Karpas-422 (cell line): ENCODE data around the gene MMP19. TPM values are rescaled to one million over a fixed set of nuclear protein-coding genes. Genes with fewer than 3 reads are reported as not detected.

Experiments used
- DNase-seq: peaks from one replicate; pipeline ENCODE4 v3.0.0-alpha.2; 2015
- H2AFZ ChIP-seq: fragments of 200-600 bp; sonication (generic); 2 replicates; pipeline ENCODE4 v1.6.1; 2014; ENCODE audit warnings: antibody characterized with exemption, low read length, mixed read lengths
- H3K27ac ChIP-seq: fragments of 200-600 bp; sonication (generic); 2 replicates; pipeline ENCODE4 v1.5.1; 2014; ENCODE audit warnings: mild to moderate bottlenecking, low read length, moderate library complexity
- H3K27me3 ChIP-seq: fragments of 200-600 bp; sonication (generic); 2 replicates; pipeline ENCODE4 v1.6.1; 2014; ENCODE audit warnings: low read length, mixed read lengths
- H3K36me3 ChIP-seq: fragments of 200-600 bp; sonication (generic); 2 replicates; pipeline ENCODE4 v1.6.1; 2014; ENCODE audit warnings: low read length, mixed read lengths; ENCODE audit not compliant: insufficient read depth
- H3K4me1 ChIP-seq: fragments of 200-600 bp; sonication (generic); 2 replicates; pipeline ENCODE4 v1.6.1; 2014; ENCODE audit warnings: mild to moderate bottlenecking, low read length, mixed read lengths
- H3K4me2 ChIP-seq: fragments of 200-600 bp; sonication (generic); 2 replicates; pipeline ENCODE4 v1.6.1; 2014; ENCODE audit warnings: low read length, low read depth, mild to moderate bottlenecking; ENCODE audit not compliant: poor library complexity, severe bottlenecking
- H3K4me3 ChIP-seq: fragments of 200-600 bp; sonication (generic); 2 replicates; pipeline ENCODE4 v1.5.1; 2014; ENCODE audit warnings: mild to moderate bottlenecking, antibody characterized with exemption, low read length, mixed read lengths
- H3K79me2 ChIP-seq: fragments of 200-600 bp; sonication (generic); 2 replicates; pipeline ENCODE4 v1.6.1; 2014; ENCODE audit warnings: mild to moderate bottlenecking, low read length, mixed read lengths
- H3K9ac ChIP-seq: fragments of 200-600 bp; sonication (generic); 2 replicates; pipeline ENCODE4 v1.6.0; 2014; ENCODE audit warnings: low read length
- H3K9me2 ChIP-seq: fragments of 200-600 bp; sonication (generic), shearing (Covaris generic); replicated peaks from 2 replicates; pipeline ENCODE4 v1.6.0; 2014; ENCODE audit warnings: mild to moderate bottlenecking, low read length, moderate library complexity; ENCODE audit not compliant: insufficient read depth
- H3K9me3 ChIP-seq: fragments of 300-700, 200-600 bp; sonication (generic); 2 replicates; pipeline ENCODE4 v1.6.1; 2014; ENCODE audit warnings: low read length, mixed read lengths
- H4K20me1 ChIP-seq: fragments of 200-600 bp; sonication (generic); 2 replicates; pipeline ENCODE4 v1.6.1; 2014; ENCODE audit warnings: mild to moderate bottlenecking, antibody characterized with exemption, low read length, low read depth; ENCODE audit not compliant: insufficient read depth
- total RNA-seq: library from RNA; depleted of rRNA; stranded (reverse); fragments of >200 nt; shearing (Covaris generic); gene quantifications from 2 replicates; pipeline ENCODE4 v1.2.3, GENCODE V29; 2014; ENCODE audit warnings: low replicate concordance

Gene MMP19
- total RNA-seq, 1 experiment from 2014 or later = 0.11 TPM

DNA sequence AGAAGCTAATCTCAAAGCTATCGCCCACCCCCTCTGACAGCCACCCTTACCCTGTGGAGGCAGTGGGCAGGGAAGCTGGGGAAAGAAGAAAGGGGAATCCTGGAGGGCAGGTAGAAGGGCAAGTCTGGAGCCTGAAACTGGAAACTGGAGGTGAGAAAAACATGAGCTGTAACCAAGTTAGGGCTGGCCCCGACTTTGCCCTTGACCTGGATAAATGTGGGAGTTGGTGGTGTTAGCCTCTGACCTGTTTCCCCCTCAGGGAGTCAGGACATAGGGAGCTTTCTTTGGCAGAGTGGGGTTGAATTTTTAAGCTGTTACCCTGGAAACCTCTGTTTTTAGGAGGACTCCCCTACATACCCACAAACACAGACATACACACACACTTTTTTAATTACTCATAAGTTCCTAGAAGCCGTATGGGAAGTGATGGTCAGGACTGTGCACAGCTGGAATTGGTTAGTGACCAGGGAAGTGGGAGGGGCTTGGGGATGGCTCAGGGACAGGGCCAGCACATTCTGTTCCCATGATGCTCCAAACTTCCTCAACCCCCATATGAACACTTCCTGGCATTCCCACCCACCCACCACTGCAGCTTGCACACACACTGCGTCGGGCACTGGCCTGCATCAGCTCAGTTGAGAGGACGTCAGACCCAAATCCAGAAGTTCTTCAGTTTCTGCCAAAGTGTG lies 5.0 kb upstream of the MMP19 start:
- H3K79me2 ChIP-seq = no peaks in the 10 kb centered on the region
- H3K4me1 ChIP-seq = no peaks in the 10 kb centered on the region; the same call in 1 of the 2 replicates
- H3K4me3 ChIP-seq = no peak overlapping the region
- H3K27me3 ChIP-seq = no peaks in the 10 kb centered on the region
- H3K9ac ChIP-seq = no peak overlapping the region
- no peak overlapping the region for H3K27ac ChIP-seq
- no peaks in the 10 kb centered on the region for H4K20me1 ChIP-seq
- H3K9me3 ChIP-seq = no peaks in the 10 kb centered on the region
- no peak overlapping the region for H3K4me2 ChIP-seq
- no peaks in the 10 kb centered on the region for H3K9me2 ChIP-seq
- DNase-seq = no peak
- no peaks in the 10 kb centered on the region for H3K36me3 ChIP-seq
- no peak overlapping the region for H2AFZ ChIP-seq

DNA sequence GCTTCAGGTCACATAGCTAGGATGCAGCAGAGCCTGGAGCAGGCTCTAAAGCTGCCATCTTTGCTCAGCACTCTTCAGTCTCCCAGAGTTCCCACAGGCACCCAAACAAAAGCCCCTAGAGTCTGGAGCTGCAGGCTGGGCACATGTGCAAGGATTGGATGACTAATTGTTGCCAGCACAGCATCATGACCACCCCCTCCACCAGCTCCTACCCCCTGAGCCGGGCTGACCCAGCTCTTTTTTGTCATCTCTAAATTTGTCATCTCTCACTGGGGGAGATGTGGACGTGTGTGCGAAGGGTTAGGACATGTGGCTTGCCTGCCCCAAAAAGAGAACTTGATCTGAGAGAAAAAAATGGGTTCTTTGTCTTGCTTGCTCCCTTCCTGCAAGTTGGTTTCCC lies 4.3 kb upstream of the MMP19 start:
- H3K9me2 ChIP-seq = no peaks in the 10 kb centered on the region
- H3K36me3 ChIP-seq = no peaks in the 10 kb centered on the region
- H3K9me3 ChIP-seq = no peaks in the 10 kb centered on the region
- H3K27ac ChIP-seq = no peak overlapping the region
- H3K79me2 ChIP-seq = no peaks in the 10 kb centered on the region
- H3K9ac ChIP-seq = no peak overlapping the region
- no peak overlapping the region for H3K4me3 ChIP-seq
- H4K20me1 ChIP-seq = no peaks in the 10 kb centered on the region
- no peak overlapping the region for H3K4me2 ChIP-seq
- H3K27me3 ChIP-seq = no peaks in the 10 kb centered on the region
- no peak overlapping the region for H2AFZ ChIP-seq
- no peaks in the 10 kb centered on the region; the same call in 1 of the 2 replicates for H3K4me1 ChIP-seq
- DNase-seq = no peak

DNA sequence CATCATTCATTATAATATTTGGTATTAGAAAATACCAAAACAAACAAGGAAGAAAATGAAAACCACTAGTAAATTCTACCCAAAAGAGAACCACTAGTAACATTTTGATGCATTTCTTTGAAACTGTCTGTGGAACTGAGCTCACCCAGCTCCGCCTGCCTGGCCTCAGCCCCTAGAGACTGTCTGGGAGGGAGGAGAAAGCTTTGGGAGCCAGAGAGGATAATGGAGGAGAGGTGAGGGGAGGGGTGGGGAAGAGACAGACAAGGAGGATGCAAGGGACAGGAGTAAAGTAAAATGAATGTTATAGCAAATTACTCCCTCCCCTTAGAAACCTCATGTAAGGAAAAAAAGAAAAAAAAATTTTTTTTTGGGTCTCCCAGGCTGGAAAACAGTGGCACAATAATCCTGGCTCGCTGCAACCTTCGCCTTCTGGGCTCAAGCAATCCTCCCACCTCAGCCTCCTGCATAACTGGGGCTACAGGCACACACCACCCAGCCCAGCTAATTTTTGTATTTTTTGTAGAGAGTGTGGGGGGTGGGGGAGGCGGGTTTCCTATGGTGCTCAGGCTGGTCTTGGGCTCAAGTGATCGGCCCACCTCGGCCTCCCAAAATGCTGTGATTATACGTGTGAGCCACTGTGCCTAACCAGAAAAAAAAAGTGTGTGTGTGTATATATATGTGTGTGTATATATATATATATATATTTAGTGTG lies 3.2 kb upstream of the MMP19 start:
- H4K20me1 ChIP-seq = no peaks in the 10 kb centered on the region
- H3K4me3 ChIP-seq = no peak overlapping the region
- no peak for DNase-seq
- H3K27me3 ChIP-seq = no peaks in the 10 kb centered on the region
- H3K9me2 ChIP-seq = no peaks in the 10 kb centered on the region
- H3K4me1 ChIP-seq = no peaks in the 10 kb centered on the region; the same call in 1 of the 2 replicates
- H3K36me3 ChIP-seq = no peaks in the 10 kb centered on the region
- H2AFZ ChIP-seq = no peak overlapping the region
- H3K79me2 ChIP-seq = no peaks in the 10 kb centered on the region
- no peak overlapping the region for H3K4me2 ChIP-seq
- H3K9ac ChIP-seq = no peak overlapping the region
- no peak overlapping the region for H3K27ac ChIP-seq
- no peaks in the 10 kb centered on the region for H3K9me3 ChIP-seq

DNA sequence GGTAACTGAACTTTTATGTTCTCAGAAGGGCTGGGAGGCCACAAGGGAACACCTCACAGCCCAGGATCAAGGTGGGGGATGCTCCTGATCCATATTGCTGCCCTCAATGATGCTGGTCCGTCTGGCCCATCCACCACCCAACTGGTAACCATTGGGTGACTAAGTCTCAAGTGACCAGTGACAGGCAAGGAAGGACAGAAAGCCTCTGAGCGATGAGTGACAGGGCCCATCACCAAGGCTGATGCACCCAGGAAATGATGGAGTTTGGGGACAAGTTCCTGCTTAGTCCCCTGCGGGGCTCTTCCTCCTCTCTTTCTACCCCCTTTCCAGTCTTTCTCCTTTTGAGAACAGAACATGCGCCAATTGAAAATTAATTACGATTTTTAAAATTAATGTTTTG lies 2.6 kb upstream of the MMP19 start:
- Histone ChIP-seq H3K4me1 (no peaks in the 10 kb centered on the region; the same call in 1 of the 2 replicates), H3K9ac (no peak overlapping the region), H3K79me2 (no peaks in the 10 kb centered on the region), H3K9me3 (no peaks in the 10 kb centered on the region), H3K9me2 (no peaks in the 10 kb centered on the region), H3K27me3 (no peaks in the 10 kb centered on the region), H3K27ac (no peak overlapping the region), H3K4me3 (no peak overlapping the region), H4K20me1 (no peaks in the 10 kb centered on the region), H3K4me2 (no peak overlapping the region), H2AFZ (no peak overlapping the region), H3K36me3 (no peaks in the 10 kb centered on the region)
- no peak for DNase-seq

DNA sequence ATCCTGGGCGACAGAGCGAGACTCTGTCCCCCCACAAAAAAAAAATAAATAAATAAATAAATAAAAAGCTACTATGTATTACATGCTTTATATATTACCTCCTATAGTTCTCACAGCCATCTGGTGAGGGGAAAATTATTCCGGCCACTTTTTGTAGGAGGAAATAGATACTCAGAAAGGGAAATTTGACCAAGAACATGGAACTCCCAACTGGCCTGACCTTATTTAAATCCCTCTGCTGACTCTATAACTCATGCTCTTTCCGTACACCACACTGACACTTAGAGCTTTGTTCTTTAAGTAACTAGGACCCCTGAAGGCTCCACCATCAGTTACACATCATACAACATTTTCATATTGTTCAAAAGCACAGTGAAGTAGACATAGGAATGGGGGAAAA lies 2.2 kb upstream of the MMP19 start:
- Histone ChIP-seq H3K79me2 (no peaks in the 10 kb centered on the region), H4K20me1 (no peaks in the 10 kb centered on the region), H3K4me2 (no peak overlapping the region), H3K4me3 (no peak overlapping the region), H3K27me3 (no peaks in the 10 kb centered on the region), H3K4me1 (no peaks in the 10 kb centered on the region; the same call in 1 of the 2 replicates), H3K9me3 (no peaks in the 10 kb centered on the region), H3K36me3 (no peaks in the 10 kb centered on the region), H2AFZ (no peak overlapping the region), H3K9ac (no peak overlapping the region), H3K9me2 (no peaks in the 10 kb centered on the region), H3K27ac (no peak overlapping the region)
- DNase-seq = no peak

DNA sequence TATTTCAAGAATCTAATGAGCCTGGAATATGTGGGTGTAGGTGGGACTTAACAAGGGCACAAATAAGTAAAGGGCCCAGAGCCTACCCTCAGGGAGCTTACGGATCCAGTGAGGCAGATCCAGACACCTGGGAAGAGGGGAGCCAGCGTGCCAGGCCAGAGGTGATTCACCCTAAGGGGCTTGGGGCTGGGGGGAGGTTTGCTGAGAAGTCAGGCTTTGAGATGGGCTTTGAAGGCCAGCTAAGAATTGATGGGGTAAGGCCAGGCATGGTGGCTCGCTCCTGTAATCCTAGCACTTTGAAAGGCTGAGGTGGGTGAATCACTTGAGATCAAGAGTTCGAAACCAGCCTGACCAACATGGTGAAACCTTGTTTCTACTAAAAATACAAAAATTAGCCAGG lies 695 bp upstream of the MMP19 start:
- DNase-seq = no peak
- Histone ChIP-seq H3K9ac (no peak overlapping the region), H3K9me3 (no peaks in the 10 kb centered on the region), H2AFZ (no peak overlapping the region), H3K9me2 (no peaks in the 10 kb centered on the region), H3K27ac (no peak overlapping the region), H3K79me2 (no peaks in the 10 kb centered on the region), H3K27me3 (no peaks in the 10 kb centered on the region), H3K4me1 (no peaks in the 10 kb centered on the region; the same call in 1 of the 2 replicates), H4K20me1 (no peaks in the 10 kb centered on the region), H3K4me3 (no peak overlapping the region), H3K36me3 (no peaks in the 10 kb centered on the region), H3K4me2 (no peak overlapping the region)

DNA sequence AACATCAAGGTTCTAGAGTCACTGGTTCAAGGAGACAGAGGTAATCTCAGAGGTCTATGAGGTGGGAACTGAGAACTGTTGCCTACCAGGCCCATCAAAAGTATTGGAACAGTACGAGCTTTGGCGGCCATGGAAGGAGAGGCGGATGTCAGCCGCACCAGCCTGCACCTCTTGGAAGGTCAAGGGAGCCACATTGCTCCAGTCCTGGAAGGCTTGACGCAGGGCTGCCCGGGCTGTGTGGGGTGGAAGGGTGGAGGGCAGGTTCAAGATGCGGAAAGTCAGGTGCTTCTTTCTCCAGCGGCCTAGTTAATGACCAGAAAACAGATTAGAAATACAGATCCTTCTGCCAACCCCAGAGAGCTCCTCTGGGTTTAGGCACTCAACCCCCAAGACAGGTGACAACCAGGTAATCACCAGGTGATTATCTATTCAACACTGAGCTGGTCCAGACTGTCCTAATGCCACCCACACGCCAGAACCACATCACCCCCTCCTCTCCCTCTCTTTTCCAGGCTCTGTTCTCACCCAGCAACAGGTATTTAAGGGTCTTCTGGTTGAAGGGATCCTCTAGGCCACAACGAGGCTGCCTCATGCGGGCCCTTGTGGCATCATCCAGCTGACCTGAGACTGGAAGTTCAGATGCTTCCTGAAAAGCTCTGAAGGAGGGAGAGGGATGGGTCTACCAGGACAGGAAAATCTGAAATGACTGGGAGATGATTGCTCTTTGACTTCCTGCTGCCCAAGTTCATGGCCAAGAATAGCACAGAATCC lies 2.0 kb downstream of the MMP19 start:
- no peaks in the 10 kb centered on the region for H3K27me3 ChIP-seq
- no peak overlapping the region for H3K27ac ChIP-seq
- DNase-seq = no peak
- H4K20me1 ChIP-seq = no peaks in the 10 kb centered on the region
- H3K9me2 ChIP-seq = no peaks in the 10 kb centered on the region
- no peak overlapping the region for H3K4me3 ChIP-seq
- no peaks in the 10 kb centered on the region for H3K79me2 ChIP-seq
- H3K4me2 ChIP-seq = no peak overlapping the region
- no peaks in the 10 kb centered on the region for H3K36me3 ChIP-seq
- no peak overlapping the region for H3K9ac ChIP-seq
- no peaks in the 10 kb centered on the region for H3K9me3 ChIP-seq
- no peaks in the 10 kb centered on the region for H3K4me1 ChIP-seq
- H2AFZ ChIP-seq = no peak overlapping the region
